NCI-H2227 (cell line): ENCODE data around the gene OR2T35.

Experiments used
- DNase-seq: peaks from one replicate; lab custom pipeline; 2025; ENCODE audit not compliant: unreplicated experiment; lab: John Stamatoyannopoulos, UW

Gene OR2T35

GRCh38 chr1:248627971-248628844 lies 16.9 kb downstream of the OR2T35 start:
- no peak for DNase-seq

GRCh38 chr1:248625971-248626370 lies 19.1 kb downstream of the OR2T35 start:
- no peak for DNase-seq

DNA sequence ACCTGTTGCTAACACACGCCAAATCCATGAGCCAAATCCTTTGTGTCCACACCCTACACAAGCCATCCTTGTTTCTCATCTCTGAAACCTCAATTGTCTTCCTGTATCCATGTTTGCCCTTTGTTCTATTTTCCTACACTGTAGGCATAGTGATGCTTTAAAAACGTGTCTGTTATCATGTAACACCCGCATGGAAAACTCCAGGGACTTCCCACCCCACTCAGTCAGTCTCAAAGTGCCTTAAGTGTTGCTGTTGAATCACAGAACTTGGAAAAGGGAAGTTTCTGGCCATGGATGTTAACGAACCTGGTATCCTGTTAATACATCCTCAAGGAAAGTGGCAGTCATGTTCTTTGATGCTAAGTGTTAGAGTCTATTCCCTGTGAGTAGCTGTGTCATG lies 19.9 kb downstream of the OR2T35 start:
- no peak for DNase-seq

- peak; percentile 25 for DNase-seq
Observed at GRCh38 chr1:248622570-248623001, 22.5 kb downstream of the OR2T35 start.

- DNase-seq = no peak
Observed at GRCh38 chr1:248621770-248622169, 23.3 kb downstream of the OR2T35 start.

DNA sequence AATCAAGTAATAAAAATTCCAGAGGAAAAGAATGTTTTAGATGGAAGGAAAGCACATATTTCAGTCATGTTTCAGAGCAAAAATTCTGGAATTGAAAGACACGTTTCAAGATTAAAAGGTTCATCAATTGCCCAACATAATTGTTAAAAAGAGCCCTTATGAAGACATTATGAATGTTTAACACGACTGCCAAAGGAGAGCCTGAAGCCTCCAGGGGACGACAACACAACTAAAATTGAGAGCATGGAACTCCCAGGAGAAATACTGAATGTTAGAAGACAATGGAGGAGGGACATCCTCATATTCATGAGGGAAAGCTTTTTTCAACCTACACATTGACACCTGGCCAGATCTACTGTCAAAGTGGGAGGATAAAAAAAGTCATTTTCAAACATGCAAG lies 26.2 kb downstream of the OR2T35 start:
- DNase-seq = peak; percentile 45

DNA sequence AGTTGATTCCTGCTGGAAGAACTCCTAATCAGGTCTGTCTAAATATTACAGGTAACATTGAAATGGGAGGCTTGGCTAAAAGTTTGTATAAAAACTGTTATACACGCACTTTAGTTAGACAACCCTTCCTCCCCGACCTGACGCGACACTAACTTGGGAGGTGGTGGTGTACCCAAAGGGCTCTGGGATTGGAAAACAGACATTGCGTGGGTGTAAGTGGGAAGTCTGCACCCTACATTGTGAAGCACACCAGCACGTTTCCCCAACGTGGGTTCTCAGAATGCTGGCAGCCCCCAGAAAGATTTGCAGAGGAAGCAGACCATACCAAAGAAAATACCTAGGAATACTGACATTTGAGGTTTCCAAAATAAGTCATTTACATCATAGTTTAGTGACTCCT lies 27.0 kb downstream of the OR2T35 start:
- no peak for DNase-seq

GRCh38 chr1:248613742-248614141 lies 31.3 kb downstream of the OR2T35 start:
- no peak for DNase-seq

GRCh38 chr1:248611883-248612414 lies 33.1 kb downstream of the OR2T35 start:
- DNase-seq = no peak

DNA sequence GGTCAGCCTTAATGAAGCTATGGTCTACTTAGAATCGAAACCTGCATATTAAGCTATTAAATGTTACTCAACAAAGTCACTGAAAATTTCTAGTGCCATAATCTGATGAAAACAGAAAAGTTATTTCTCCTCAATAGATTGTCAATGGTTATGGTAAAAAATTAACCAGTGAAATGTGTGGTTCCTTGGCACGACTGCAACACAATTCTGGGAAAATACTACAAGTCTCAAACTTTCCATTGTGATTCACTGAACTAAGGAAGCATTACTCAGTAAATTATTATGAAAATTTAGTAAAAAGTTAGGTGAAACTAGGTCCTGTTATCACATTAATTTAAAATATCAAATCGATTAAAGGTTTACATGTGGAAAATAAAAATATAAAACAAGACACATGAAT lies 34.8 kb downstream of the OR2T35 start:
- DNase-seq = no peak

DNA sequence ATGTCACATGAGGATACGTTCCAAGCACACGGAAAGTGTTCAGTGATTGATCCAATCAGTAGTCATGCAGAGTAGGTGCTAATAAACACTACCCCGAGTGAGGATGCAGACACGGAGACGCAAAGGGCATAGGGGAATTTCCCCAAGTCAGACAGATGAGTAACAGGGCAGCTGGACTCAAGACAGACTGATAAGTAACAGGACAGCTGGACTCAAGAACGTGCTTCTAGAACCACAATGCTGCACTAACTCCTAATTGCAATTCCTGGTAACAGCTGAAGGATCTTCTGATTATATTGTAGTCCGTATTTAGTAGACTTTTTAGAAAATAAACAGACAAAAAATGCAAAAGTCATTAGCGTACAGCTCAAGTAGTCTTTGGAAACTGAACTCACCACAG lies 45.7 kb downstream of the OR2T35 start:
- no peak for DNase-seq

DNA sequence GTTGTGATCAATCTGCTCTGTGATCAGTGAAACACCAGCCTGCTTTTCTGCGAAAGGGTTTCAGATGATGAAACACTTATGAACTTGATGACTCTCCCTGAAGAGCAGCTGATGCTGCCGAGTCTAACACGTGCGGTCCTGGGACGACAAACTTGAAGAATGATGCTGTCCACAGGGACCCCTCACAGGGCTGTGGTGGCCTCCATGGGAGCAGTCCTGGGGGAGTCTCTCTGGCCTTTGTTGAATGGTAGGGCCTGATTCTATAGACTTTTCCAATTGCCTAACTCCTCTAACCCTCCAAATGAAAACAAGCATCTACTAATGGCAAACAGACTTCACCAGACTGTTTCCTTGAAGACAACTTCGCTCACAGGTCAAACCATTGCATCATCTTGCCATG lies 47.5 kb downstream of the OR2T35 start, which contains the start of gene OR2T10:
TSS of gene OR2T10 (minus strand) at position 112 of the 400 bp plus-strand sequence. CDS start 3,932 bp downstream, outside the sequence.
- no peak for DNase-seq

GRCh38 chr1:248596615-248597014 lies 48.5 kb downstream of the OR2T35 start:
- no peak for DNase-seq

- DNase-seq = no peak
Observed at GRCh38 chr1:248593226-248593625, 51.9 kb downstream of the OR2T35 start.

DNA sequence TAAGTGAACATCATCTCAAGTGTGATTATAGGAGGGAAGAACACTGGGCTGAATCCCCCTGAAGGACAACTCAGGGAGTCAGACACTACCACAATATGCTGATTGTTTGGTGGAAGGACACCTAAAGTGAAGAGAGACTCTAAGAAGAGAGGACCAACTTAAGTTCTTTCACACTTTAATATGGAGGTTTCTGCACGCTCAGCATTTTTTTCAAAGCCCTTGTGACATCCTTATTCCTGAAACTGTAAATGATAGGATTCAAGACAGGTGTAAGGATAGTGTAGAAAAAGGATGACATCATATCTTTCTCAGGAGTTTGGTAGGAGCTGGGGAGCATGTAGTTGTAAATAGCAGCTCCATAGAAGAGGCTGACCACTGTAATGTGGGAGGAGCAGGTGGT lies 52.4 kb downstream of the OR2T35 start:
- DNase-seq = no peak

GRCh38 chr1:248590055-248590454 lies 55.0 kb downstream of the OR2T35 start:
- DNase-seq = peak; percentile 3

GRCh38 chr1:248589334-248589733 lies 55.7 kb downstream of the OR2T35 start:
- DNase-seq = no peak
